Stomach (tissue), 9 donors: Measurements from ENCODE around the gene CST7. TPM values are rescaled to one million over a fixed set of nuclear protein-coding genes. Genes with fewer than 3 reads are reported as not detected.
A peak's percentile ranks its signal among the peaks of the same experiment; 100 is the strongest.

Experiments used
- DNase-seq, 2 donors: peaks; one replicate each; pipeline versions ENCODE4 v3.0.0 to v3.0.0-alpha.2; 2013 to 2019
- H3K27ac ChIP-seq, 5 donors: fragments of 200-600 bp in 4 of 5; sonication (generic) in 4 of 5; one replicate each; pipeline ENCODE4 v1.5.1; 2013 to 2019; ENCODE audit warnings: mild to moderate bottlenecking in 1 of 5, moderate library complexity in 1 of 5
- H3K27me3 ChIP-seq, 3 donors: fragments of 200-600 bp; sonication (generic); one replicate each; pipeline ENCODE4 v1.5.1; 2017 to 2019; ENCODE audit warnings: mixed run types in 1 of 3
- H3K36me3 ChIP-seq, 4 donors: fragments of 200-600 bp; sonication (generic); 1 replicate in 3 of 4; 2 replicates in 1 of 4; pipeline ENCODE4 v1.5.1; 2016 to 2019
- H3K4me1 ChIP-seq, 4 donors: fragments of 200-600 bp; sonication (generic); one replicate each; pipeline ENCODE4 v1.5.1; 2016 to 2019
- H3K4me3 ChIP-seq, 4 donors: fragments of 200-600 bp; sonication (generic) in 3 of 4; one replicate each; pipeline ENCODE4 v1.5.1; 2016 to 2019; ENCODE audit warnings: mild to moderate bottlenecking in 1 of 4
- H3K9me3 ChIP-seq, 4 donors: fragments of 200-600 bp; sonication (generic); one replicate each; pipeline ENCODE4 v1.5.1; 2016 to 2019
- EP300 ChIP-seq: sonication (generic); formaldehyde crosslinking; IDR thresholded peaks from one replicate; pipeline ENCODE4 v1.6.1; 2017; ENCODE audit warnings: antibody characterized with exemption
- POLR2A ChIP-seq, 4 donors: fragments of 450-650 bp; IDR thresholded peaks; one replicate each; pipeline ENCODE4 v1.6.1; 2016; ENCODE audit warnings: antibody characterized with exemption in 4 of 4, control low read depth in 2 of 4, mild to moderate bottlenecking in 1 of 4, moderate library complexity in 1 of 4
- POLR2AphosphoS5 ChIP-seq, 3 donors: sonication (generic); formaldehyde crosslinking; IDR thresholded peaks; one replicate each; pipeline ENCODE4 v1.6.1; 2016; ENCODE audit warnings: antibody characterized with exemption in 3 of 3
- WGBS, 5 donors: extraction: QIAGEN DNeasy Blood & Tissue Kit in 3 of 5; methylation state at CpG; one replicate each; pipeline versions ENCODE4 v1.1.5 to v1.1.7; 2013 to 2018; 5-methylcytosine and 5-hydroxymethylcytosine counted together
- intact Hi-C: fragments of 100-400 bp; cut with DNase I; formaldehyde crosslinking; loops from one replicate; pipeline ENCODE4 v1.15.1; 2023; ENCODE audit warnings: low total_unique reads
- polyA plus RNA-seq, 3 donors: library from polyadenylated mRNA; stranded (reverse); fragments of 200-250 nt; gene quantifications; one replicate each; pipeline ENCODE4 v1.2.3, GENCODE V29; 2013
- small RNA-seq, 4 donors: library from RNA; depleted of rRNA; stranded (forward); fragments of <200 nt; gene quantifications; one replicate each; pipeline ENCODE3, GENCODE V24; 2016
- total RNA-seq, 5 donors: library from RNA; depleted of rRNA; stranded (reverse); fragments of >200 nt; gene quantifications; one replicate each; pipeline versions ENCODE4 v1.1.0 to v1.2.3, GENCODE V29; 2014 to 2016
- TF ChIP-seq, protein P1 (sequence below), 7 experiments: fragments of 450-650 bp in 4 of 7; fragments of 200-600 bp in 3 of 7; sonication (generic) in 3 of 7; IDR thresholded peaks; one replicate each; pipeline ENCODE4 v1.5.1; 2016 to 2019; ENCODE audit warnings: antibody characterized with exemption in 7 of 7, control low read depth in 2 of 7, mild to moderate bottlenecking in 1 of 7
- donor health status: healthy with polysubstance abuse.
- donor health status: Bipolar disorder and iron deficiency.
- donor health status: healthy.

The CST7 gene
- total and polyA plus RNA-seq, 8 donors = 0.87 to 8.3 (median 2.5) TPM; not detected in 1

DNA sequence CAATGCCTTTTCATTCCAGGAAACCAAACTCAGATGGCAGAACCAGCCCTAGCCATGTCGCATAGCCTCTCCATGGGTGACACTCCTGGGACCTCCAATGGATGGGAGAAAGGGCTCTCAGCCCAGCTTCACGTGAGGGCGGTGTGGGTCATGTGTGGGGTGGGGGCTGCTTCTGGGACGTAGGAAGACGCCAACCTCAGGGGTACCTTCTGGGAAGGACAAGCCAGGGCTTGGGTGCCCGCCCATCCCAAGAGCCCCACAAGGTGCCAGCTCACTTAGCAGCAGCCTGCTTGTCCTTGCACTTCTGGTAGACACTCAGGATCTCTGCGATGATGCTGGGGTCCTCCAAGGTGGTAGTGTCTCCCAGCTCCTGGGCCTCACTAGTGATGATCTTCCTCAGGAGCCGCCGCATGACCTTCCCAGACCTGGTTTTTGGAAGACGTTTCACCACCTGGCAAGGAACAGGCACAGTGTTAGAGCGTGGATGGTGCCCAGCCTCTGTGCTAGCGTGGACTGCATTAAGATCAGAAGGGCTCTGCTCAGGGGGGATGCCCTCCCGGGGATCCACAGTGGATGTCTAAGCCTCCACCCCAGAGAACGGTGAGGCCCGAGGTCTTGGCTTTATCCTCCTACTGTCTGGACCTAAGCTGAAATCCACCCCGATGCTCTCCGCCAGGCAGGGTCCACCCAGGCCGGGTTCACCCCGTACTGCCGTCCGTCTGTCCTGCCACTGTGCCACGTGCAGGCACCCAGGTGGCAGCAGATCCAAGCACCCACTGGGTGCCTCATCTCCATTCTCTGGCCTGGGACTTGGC, 58.6 kb downstream of the CST7 start:
- H3K9me3 ChIP-seq = no peaks in the 10 kb centered on the region
- no peak overlapping the region for H3K27ac ChIP-seq
- no peak for DNase-seq
- no peaks in the 10 kb centered on the region for H3K27me3 ChIP-seq
- no peak overlapping the region for H3K4me3 ChIP-seq
- H3K4me1 ChIP-seq = peaks cover 0 to 30% (median 15%) of the 10 kb centered on the region in 4 donors
- H3K36me3 ChIP-seq = peaks cover 66 to 89% (median 85%) of the 10 kb centered on the region in 4 donors
- intact Hi-C loops = loop anchor here (5.0 kb wide), 1 partner anchor 40 kb away; no protein-coding TSS in a partner anchor
- TF ChIP-seq EP300 (no peak), POLR2AphosphoS5 (IDR thresholded peaks at IDR 0.05) (no peak), POLR2A (IDR thresholded peaks at IDR 0.05) (no peak)
- TF ChIP-seq, protein P1, sequence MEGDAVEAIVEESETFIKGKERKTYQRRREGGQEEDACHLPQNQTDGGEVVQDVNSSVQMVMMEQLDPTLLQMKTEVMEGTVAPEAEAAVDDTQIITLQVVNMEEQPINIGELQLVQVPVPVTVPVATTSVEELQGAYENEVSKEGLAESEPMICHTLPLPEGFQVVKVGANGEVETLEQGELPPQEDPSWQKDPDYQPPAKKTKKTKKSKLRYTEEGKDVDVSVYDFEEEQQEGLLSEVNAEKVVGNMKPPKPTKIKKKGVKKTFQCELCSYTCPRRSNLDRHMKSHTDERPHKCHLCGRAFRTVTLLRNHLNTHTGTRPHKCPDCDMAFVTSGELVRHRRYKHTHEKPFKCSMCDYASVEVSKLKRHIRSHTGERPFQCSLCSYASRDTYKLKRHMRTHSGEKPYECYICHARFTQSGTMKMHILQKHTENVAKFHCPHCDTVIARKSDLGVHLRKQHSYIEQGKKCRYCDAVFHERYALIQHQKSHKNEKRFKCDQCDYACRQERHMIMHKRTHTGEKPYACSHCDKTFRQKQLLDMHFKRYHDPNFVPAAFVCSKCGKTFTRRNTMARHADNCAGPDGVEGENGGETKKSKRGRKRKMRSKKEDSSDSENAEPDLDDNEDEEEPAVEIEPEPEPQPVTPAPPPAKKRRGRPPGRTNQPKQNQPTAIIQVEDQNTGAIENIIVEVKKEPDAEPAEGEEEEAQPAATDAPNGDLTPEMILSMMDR (IDR thresholded peaks at IDR 0.05) = no peak
- 90 to 96% (median 93%) methylated on average over 14 to 22 of the region's 22 CpGs for WGBS, 5 donors

GRCh38 chr20:25008388-25009217, 59.5 kb downstream of the CST7 start:
- TF ChIP-seq EP300 = no peak
- peak overlapping the region in 1 of 5 donors; percentile 2 for H3K27ac ChIP-seq
- H3K9me3 ChIP-seq = no peaks in the 10 kb centered on the region
- intact Hi-C loops = loop anchor here (5.0 kb wide), 1 partner anchor 39 kb away; no protein-coding TSS in a partner anchor
- H3K27me3 ChIP-seq = no peaks in the 10 kb centered on the region
- no peak overlapping the region for H3K4me3 ChIP-seq
- DNase-seq = no peak
- peaks cover 0 to 30% (median 15%) of the 10 kb centered on the region in 4 donors for H3K4me1 ChIP-seq
- 84 to 94% (median 87%) methylated on average over 10 to 11 of the region's 11 CpGs for WGBS, 5 donors
- peaks cover 74 to 96% (median 89%) of the 10 kb centered on the region in 4 donors for H3K36me3 ChIP-seq

Small RNA genes lying within 50 kb of the gene (small RNA-seq; reads per million reads assigned to genes)
- gene RNU6-1257P = 0 reads per million in 4 donors

Other genes starting within 250 kb of the CST7 start
- 10 to 100 TPM; 12.3 to 55.6 (median 39.3) TPM for gene APMAP, start 43.5 kb downstream of the CST7 start, total RNA-seq
- 10 to 100 TPM; 14.4 to 29.5 (median 24.8) TPM for gene APMAP, start 43.5 kb downstream of the CST7 start, polyA plus RNA-seq
- 100 to 1,000 TPM in 1 of 5 donors, 10 to 100 TPM in 3, 1 to 10 TPM in 1; 7.0 to 135 (median 35.6) TPM for gene ACSS1, start 108.9 kb downstream of the CST7 start, total RNA-seq
- 10 to 100 TPM; 35.3 to 37.7 (median 35.9) TPM for gene ACSS1, start 108.9 kb downstream of the CST7 start, polyA plus RNA-seq
- not detected for gene VSX1, start 132.9 kb downstream of the CST7 start, total RNA-seq
- under 1 TPM in 1 of 3 donors, not detected in 2; 0.05 TPM for gene VSX1, start 132.9 kb downstream of the CST7 start, polyA plus RNA-seq
- gene ENTPD6, start 246.4 kb downstream of the CST7 start, total RNA-seq = 100 to 1,000 TPM in 3 of 5 donors, 10 to 100 TPM in 2; 44.2 to 110 (median 104) TPM
- gene ENTPD6, start 246.4 kb downstream of the CST7 start, polyA plus RNA-seq = 10 to 100 TPM; 38.5 to 56.6 (median 40.7) TPM